Posterior vena cava (tissue), 2 donors: ENCODE data around the gene RABGGTA. TPM values are rescaled to one million over a fixed set of nuclear protein-coding genes. Genes with fewer than 3 reads are reported as not detected.

Experiments used
- DNase-seq: peaks from one replicate; pipeline ENCODE4 v3.0.0-alpha.2; 2020; ENCODE audit warnings: low spot score
- intact Hi-C, 2 donors: fragments of 100-400 bp; cut with DNase I; formaldehyde crosslinking; loops; one replicate each; pipeline versions ENCODE4 v1.14.1 to v1.14.2; 2022 to 2023
- total RNA-seq, 2 donors: library from RNA; stranded (reverse); fragmentation: NEBNext Ultra II Directional; extraction: Animal tissue kit (Norgen Biotek cat#: 25700); gene quantifications; one replicate each; pipeline ENCODE4 v1.2.1, GENCODE V29; 2021
- donor health status: DM: yes; HTN: yes; CAD: no.
- donor health status: DM: yes; HTN: yes; CAD: no.

RABGGTA gene
- total RNA-seq, 2 donors from 2014 or later = 14.5 to 17.3 TPM

GRCh38 chr14:24266344-24267244, 4.8 kb downstream of the RABGGTA start:
- DNase-seq = no peak
- intact Hi-C loops = no loop called here

- intact Hi-C loops = no loop called here
- DNase-seq = peak; percentile 74
These were observed 7.1 kb downstream of the RABGGTA start for GRCh38 chr14:24264298-24264697.

- DNase-seq = no peak
- intact Hi-C loops = no loop called here
These were observed 7.5 kb downstream of the RABGGTA start for GRCh38 chr14:24263848-24264247.

GRCh38 chr14:24262821-24263733, 8.3 kb downstream of the RABGGTA start, which contains the start of gene TGM1:
TSS of gene TGM1 (minus strand) at chr14:24263177. CDS start at chr14:24262352, 825 bp downstream.
- DNase-seq = peak; percentile 68
- intact Hi-C loops = no loop called here

- DNase-seq = peak; percentile 76
- intact Hi-C loops = no loop called here
These were observed 9.4 kb downstream of the RABGGTA start for GRCh38 chr14:24261969-24262327.

GRCh38 chr14:24261256-24261968, 10.0 kb downstream of the RABGGTA start:
- intact Hi-C loops = no loop called here
- DNase-seq = peak; percentile 47

- intact Hi-C loops = no loop called here
These were observed 10.6 kb downstream of the RABGGTA start for GRCh38 chr14:24260780-24261157.

GRCh38 chr14:24260026-24260779, 11.2 kb downstream of the RABGGTA start:
- peak; percentile 62 for DNase-seq
- intact Hi-C loops = no loop called here

More at GRCh38 chr14:24260780-24261157, 10.6 kb downstream of the RABGGTA start:
- DNase-seq = peak; percentile 31

- intact Hi-C loops = loop anchor here in 1 of 2 donors (10.0 kb wide), 1 partner anchor 45 kb away; the partner anchor contains the start of gene CIDEB
- DNase-seq = peak; percentile 72
These were observed 11.9 kb downstream of the RABGGTA start for GRCh38 chr14:24259282-24260025.

GRCh38 chr14:24258548-24259265, 12.7 kb downstream of the RABGGTA start:
- intact Hi-C loops = loop anchor here in 1 of 2 donors (10.0 kb wide), 1 partner anchor 46 kb away; the partner anchor contains the start of gene CIDEB
- DNase-seq = peak; percentile 67

GRCh38 chr14:24258119-24258518, 13.3 kb downstream of the RABGGTA start:
- DNase-seq = peak; percentile 74
- intact Hi-C loops = loop anchor here in 1 of 2 donors (10.0 kb wide), 1 partner anchor 47 kb away; the partner anchor contains the start of gene CIDEB

GRCh38 chr14:24256960-24257359, 14.4 kb downstream of the RABGGTA start:
- intact Hi-C loops = loop anchor here in 1 of 2 donors (10.0 kb wide), 1 partner anchor 48 kb away; the partner anchor contains the start of gene CIDEB
- peak; percentile 60 for DNase-seq

- peak; percentile 68 for DNase-seq
- intact Hi-C loops = loop anchor here in 1 of 2 donors (10.0 kb wide), 1 partner anchor 49 kb away; the partner anchor contains the start of gene CIDEB
These were observed 15.3 kb downstream of the RABGGTA start for GRCh38 chr14:24255931-24256711.

- peak; percentile 60 for DNase-seq
- intact Hi-C loops = loop anchor here in 1 of 2 donors (10.0 kb wide), 1 partner anchor 49 kb away; the partner anchor contains the start of gene CIDEB
These were observed 16.0 kb downstream of the RABGGTA start for GRCh38 chr14:24255438-24255837.

GRCh38 chr14:24254630-24255392, 16.6 kb downstream of the RABGGTA start:
- intact Hi-C loops = loop anchor here in 1 of 2 donors (10.0 kb wide), 1 partner anchor 50 kb away; the partner anchor contains the start of gene CIDEB

More at GRCh38 chr14:24254630-24255392, 16.6 kb downstream of the RABGGTA start:
- DNase-seq = peak; percentile 49
